Choroid plexus epithelial cell (primary cell): ENCODE results near the gene BRINP1.

Experiments used
- DNase-seq: peaks from one replicate; pipeline ENCODE4 v3.0.0-alpha.2; 2010; ENCODE audit warnings: low read depth
- H3K4me3 ChIP-seq: 2 replicates; pipeline ENCODE4 v1.5.1; 2011; ENCODE audit warnings: low read depth, mild to moderate bottlenecking, control low read depth, low read length, moderate library complexity
- CTCF ChIP-seq: conservative IDR thresholded peaks from 2 replicates; pipeline ENCODE4 v1.5.1; 2011; ENCODE audit warnings: low read depth, mild to moderate bottlenecking, control low read depth, inconsistent platforms, low read length, moderate library complexity

BRINP1 gene

DNA sequence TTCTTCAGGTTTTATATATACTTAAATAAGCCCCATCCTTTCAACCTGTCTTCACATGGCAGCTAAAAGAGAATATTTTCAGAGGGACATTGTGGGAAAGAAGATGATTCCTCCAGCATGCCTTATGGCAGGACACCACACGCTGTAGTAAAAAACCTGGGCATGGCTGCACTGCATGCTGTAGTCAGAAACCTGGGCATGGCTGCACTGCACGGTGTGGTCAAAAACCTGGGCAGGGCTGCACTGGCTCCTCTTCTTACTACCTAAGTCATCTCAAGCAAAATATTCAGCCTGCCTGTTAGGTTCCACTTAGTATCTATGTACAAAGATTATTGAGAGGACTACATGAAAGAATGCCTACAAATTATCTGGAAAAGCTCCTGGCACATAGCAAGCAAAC lies 153.6 kb downstream of the BRINP1 start:
- no peak for TF ChIP-seq CTCF
- DNase-seq: no peak
- no peak overlapping the region for H3K4me3 ChIP-seq

GRCh38 chr9:119213471-119213870 lies 155.8 kb downstream of the BRINP1 start:
- DNase-seq: no peak
- no peak for TF ChIP-seq CTCF
- H3K4me3 ChIP-seq: no peak overlapping the region

DNA sequence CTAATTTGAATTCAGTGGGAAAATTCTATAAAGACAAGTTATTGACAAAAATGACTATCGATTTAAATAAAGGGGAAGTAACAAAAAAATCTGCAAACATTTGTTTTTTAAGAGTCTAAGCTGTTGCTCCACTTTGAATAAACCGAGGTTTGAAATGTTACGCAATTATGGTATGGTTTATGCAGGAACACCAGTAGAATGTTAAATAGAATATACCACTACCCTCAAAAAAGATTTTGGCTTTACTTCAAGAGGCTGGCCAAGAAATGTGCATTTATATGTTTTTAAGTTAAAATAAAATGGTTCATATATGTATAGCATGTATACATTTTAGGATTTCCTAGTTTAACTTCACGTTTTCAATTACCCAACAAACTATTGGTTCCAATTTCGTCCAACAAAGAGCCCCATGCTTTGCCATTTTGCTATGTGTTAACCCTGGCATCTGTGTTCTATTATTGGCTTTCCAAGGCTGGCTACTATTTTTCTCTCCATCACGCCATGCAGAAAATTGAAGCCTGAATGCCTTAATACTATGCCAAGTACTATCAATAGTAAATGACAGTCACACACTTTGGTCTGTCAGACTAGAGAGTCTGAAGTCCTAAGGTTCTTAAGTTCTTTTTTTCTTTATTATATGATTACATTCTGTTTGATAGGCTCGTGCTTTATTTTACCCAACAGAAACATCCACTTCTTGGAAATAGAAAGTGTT lies 171.2 kb downstream of the BRINP1 start:
- DNase-seq: no peak
- no peak overlapping the region for H3K4me3 ChIP-seq
- TF ChIP-seq CTCF: no peak

- TF ChIP-seq CTCF: no peak
- DNase-seq: no peak
Measured at GRCh38 chr9:119195521-119195920, 173.7 kb downstream of the BRINP1 start.

GRCh38 chr9:119185298-119185697 lies 183.9 kb downstream of the BRINP1 start:
- TF ChIP-seq CTCF: no peak
- DNase-seq: no peak
- H3K4me3 ChIP-seq: no peak overlapping the region

More at GRCh38 chr9:119195521-119195920, 173.7 kb downstream of the BRINP1 start:
- H3K4me3 ChIP-seq: no peak overlapping the region

DNA sequence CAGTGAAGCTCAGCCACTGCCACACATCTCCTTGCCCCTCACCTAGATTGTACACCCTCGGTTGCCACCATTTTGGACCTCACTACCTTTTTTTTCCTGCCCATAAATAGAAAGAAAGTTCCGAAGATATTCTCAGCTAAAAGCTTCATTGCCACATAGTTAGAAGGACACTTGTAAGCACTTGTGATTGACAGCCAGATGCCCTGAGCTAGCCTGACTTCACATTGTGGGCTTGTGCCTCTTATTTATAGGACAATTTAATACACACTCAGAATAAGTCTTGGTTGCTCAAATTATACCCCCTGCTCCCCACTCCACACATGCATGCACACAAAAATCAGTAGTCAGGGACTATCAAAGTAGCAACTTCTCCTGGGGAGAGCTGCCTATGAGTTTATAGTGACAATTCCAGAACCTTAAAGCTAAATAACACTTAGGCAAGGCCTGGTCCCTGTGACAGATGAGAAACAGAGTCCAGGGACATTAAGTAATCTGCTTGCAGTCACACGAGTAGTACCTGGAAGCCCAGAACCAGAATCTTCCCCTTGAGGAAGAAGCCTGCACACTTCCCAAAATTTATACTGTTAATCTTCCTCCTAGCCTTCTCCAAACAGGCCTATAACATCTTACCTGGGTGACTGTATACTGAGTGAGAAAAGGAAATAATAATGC lies 184.8 kb downstream of the BRINP1 start:
- H3K4me3 ChIP-seq: no peak overlapping the region
- DNase-seq: no peak
- TF ChIP-seq CTCF: no peak

DNA sequence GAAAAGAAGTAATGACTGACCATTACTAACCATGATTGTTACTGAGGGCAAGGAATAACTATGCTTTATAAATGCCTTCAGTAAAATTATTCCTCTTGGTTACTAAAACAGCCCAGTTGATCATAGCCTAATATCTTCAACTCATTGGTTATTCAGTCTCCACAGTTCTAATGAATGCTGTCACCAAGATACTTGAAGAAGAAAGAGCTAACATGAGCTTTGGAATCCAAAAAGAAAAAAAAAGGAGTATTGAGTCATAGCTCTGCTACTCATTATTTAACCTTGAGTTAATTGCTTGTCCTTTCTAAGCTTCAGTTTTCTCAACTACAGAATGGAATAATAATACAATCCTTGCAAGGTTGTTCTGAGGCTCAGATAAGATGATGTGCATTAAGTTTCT lies 187.7 kb downstream of the BRINP1 start:
- no peak for TF ChIP-seq CTCF
- DNase-seq: no peak
- H3K4me3 ChIP-seq: no peak overlapping the region
